GM18858 (cell line): ENCODE data around the gene WBP11.

ENCODE experiments used
- ATAC-seq: cut with Tn5 transposase; IDR thresholded peaks from one replicate; pipeline ENCODE4 v1.9.1; 2021; ENCODE audit not compliant: unreplicated experiment

Gene WBP11

GRCh38 chr12:14803011-14803829 is at the start of gene WBP11, which contains the start of gene C12orf60:
TSS of gene WBP11 (minus strand) at chr12:14803478. CDS start at chr12:14801383, 2,095 bp downstream.
TSS of gene C12orf60 (plus strand) at chr12:14803670. CDS start at chr12:14822936, 19,266 bp downstream.
- peak; percentile 99 for ATAC-seq

GRCh38 chr12:14852880-14853279 is 49.6 kb upstream of the WBP11 start:
- no peak for ATAC-seq

- peak; percentile 76 for ATAC-seq
These were observed 47.8 kb upstream of the WBP11 start for GRCh38 chr12:14850929-14851663.

- ATAC-seq, result no peak
These were observed 46.4 kb upstream of the WBP11 start for GRCh38 chr12:14849661-14850060.

GRCh38 chr12:14846876-14847580 is 43.8 kb upstream of the WBP11 start:
- no peak for ATAC-seq

- ATAC-seq, result no peak
These were observed 42.8 kb upstream of the WBP11 start for GRCh38 chr12:14846042-14846587.

- no peak for ATAC-seq
These were observed 42.1 kb upstream of the WBP11 start for GRCh38 chr12:14845350-14845750.

- no peak for ATAC-seq
These were observed 41.1 kb upstream of the WBP11 start for GRCh38 chr12:14844401-14844800.

- ATAC-seq, result no peak
These were observed 40.2 kb upstream of the WBP11 start, which contains the start of gene ART4 for GRCh38 chr12:14843425-14843887. TSS of gene ART4 (minus strand) at chr12:14843526. CDS start at chr12:14843113, 413 bp downstream.

GRCh38 chr12:14842315-14842714 is 39.0 kb upstream of the WBP11 start:
- ATAC-seq, result no peak

- ATAC-seq, result no peak
These were observed 38.5 kb upstream of the WBP11 start for GRCh38 chr12:14841761-14842160.

- no peak for ATAC-seq
These were observed 37.3 kb upstream of the WBP11 start for GRCh38 chr12:14840616-14841015.

GRCh38 chr12:14839262-14839661 is 36.0 kb upstream of the WBP11 start:
- no peak for ATAC-seq

GRCh38 chr12:14836336-14837210 is 33.3 kb upstream of the WBP11 start:
- no peak for ATAC-seq

- no peak for ATAC-seq
These were observed 31.2 kb upstream of the WBP11 start for GRCh38 chr12:14834509-14834908.

- no peak for ATAC-seq
These were observed 30.7 kb upstream of the WBP11 start for GRCh38 chr12:14833952-14834351.

- no peak for ATAC-seq
These were observed 30.1 kb upstream of the WBP11 start for GRCh38 chr12:14833336-14833735.

GRCh38 chr12:14828892-14829291 is 25.6 kb upstream of the WBP11 start:
- ATAC-seq, result peak; percentile 82

- no peak for ATAC-seq
These were observed 23.8 kb upstream of the WBP11 start for GRCh38 chr12:14827043-14827442.

GRCh38 chr12:14826491-14826890 is 23.2 kb upstream of the WBP11 start:
- ATAC-seq, result no peak
